Hepatocyte (in vitro differentiated cells): ENCODE results near the gene GFY. TPM values are rescaled to one million over a fixed set of nuclear protein-coding genes. Genes with fewer than 3 reads are reported as not detected.

Experiments used
- DNase-seq: peaks from one replicate; pipeline ENCODE4 v3.0.0-alpha.2; 2016; ENCODE audit warnings: low spot score
- H2AFZ ChIP-seq: fragments of 200-600 bp; sonication (generic); 2 replicates; pipeline ENCODE4 v1.6.0; 2016; ENCODE audit warnings: antibody characterized with exemption, mild to moderate bottlenecking
- H3K27ac ChIP-seq: fragments of 200-600 bp; sonication (generic); 2 replicates; pipeline ENCODE4 v1.5.1; 2016; ENCODE audit warnings: mild to moderate bottlenecking
- H3K27me3 ChIP-seq: fragments of 200-600 bp; sonication (generic); 2 replicates; pipeline ENCODE4 v1.6.1; 2016
- H3K36me3 ChIP-seq: fragments of 200-600 bp; sonication (generic); replicated peaks from 2 replicates; pipeline ENCODE4 v1.5.1; 2016; ENCODE audit warnings: low read depth; ENCODE audit not compliant: insufficient read depth
- H3K4me1 ChIP-seq: fragments of 200-600 bp; sonication (generic); 2 replicates; pipeline ENCODE4 v1.5.1; 2016; ENCODE audit warnings: mild to moderate bottlenecking, moderate library complexity; ENCODE audit not compliant: insufficient read depth
- H3K4me2 ChIP-seq: fragments of 200-600 bp; sonication (generic); 2 replicates; pipeline ENCODE4 v1.6.0; 2016
- H3K4me3 ChIP-seq: fragments of 200-600 bp; sonication (generic); 2 replicates; pipeline ENCODE4 v1.5.1; 2016; ENCODE audit warnings: mild to moderate bottlenecking
- H3K79me2 ChIP-seq: fragments of 200-600 bp; sonication (generic); 2 replicates; pipeline ENCODE4 v1.6.0; 2017; ENCODE audit warnings: mild to moderate bottlenecking
- H3K9me2 ChIP-seq: fragments of 200-600 bp; sonication (generic); replicated peaks from 2 replicates; pipeline ENCODE4 v1.6.0; 2017; ENCODE audit warnings: mild to moderate bottlenecking; ENCODE audit not compliant: insufficient read depth
- H3K9me3 ChIP-seq: fragments of 200-600 bp; sonication (generic); 2 replicates; pipeline ENCODE4 v1.5.1; 2016; ENCODE audit warnings: low read depth, mild to moderate bottlenecking
- H4K20me1 ChIP-seq: fragments of 200-600 bp; sonication (generic); 2 replicates; pipeline ENCODE4 v1.6.0; 2016; ENCODE audit warnings: mild to moderate bottlenecking; ENCODE audit not compliant: insufficient read depth, poor library complexity, severe bottlenecking
- CTCF ChIP-seq: fragments of 200-600 bp; sonication (generic); IDR thresholded peaks from 2 replicates; pipeline ENCODE4 v1.5.1; 2016; ENCODE audit warnings: antibody characterized with exemption, mild to moderate bottlenecking; ENCODE audit not compliant: poor library complexity
- EZH2 ChIP-seq: fragments of 200-600 bp; sonication (generic); IDR thresholded peaks from 2 replicates; pipeline ENCODE4 v1.6.1; 2016; ENCODE audit warnings: antibody characterized with exemption, mild to moderate bottlenecking, borderline replicate concordance
- EZH2phosphoT487 ChIP-seq: fragments of 200-600 bp; sonication (generic); IDR thresholded peaks from one replicate; pipeline ENCODE4 v1.6.1; 2018; ENCODE audit warnings: antibody characterized with exemption, mild to moderate bottlenecking, low read depth, moderate library complexity; ENCODE audit not compliant: unreplicated experiment, severe bottlenecking
- WGBS: methylation state at CpG from one replicate; pipeline ENCODE4 v1.1.6; 2016; ENCODE audit warnings: low lambda C conversion rate; ENCODE audit errors: missing lambda C conversion rate; 5-methylcytosine and 5-hydroxymethylcytosine counted together
- polyA plus RNA-seq: library from polyadenylated mRNA; unstranded; fragments of >200 nt; fragmentation: Nextera tagmentation; extraction: Ambion mirVana; gene quantifications from 2 replicates; pipeline ENCODE4 v1.2.1, GENCODE V29; 2016
- total RNA-seq: library from RNA; depleted of rRNA; stranded (reverse); fragments of >200 nt; gene quantifications from 2 replicates; pipeline ENCODE4 v1.2.3, GENCODE V29; 2014

GFY gene
- total and polyA plus RNA-seq, 2 experiments from 2014 or later = not detected

GRCh38 chr19:49453013-49453756, 28.0 kb downstream of the GFY start, which contains the start of gene ALDH16A1:
Gene ALDH16A1 (plus strand): TSS chr19:49453225. CDS start chr19:49453332, 107 bp downstream.
- WGBS = 1% methylated on average over 66 of the region's 66 CpGs
- Histone ChIP-seq H2AFZ (peak within 1 kb of the TSS; percentile 58), H3K4me1 (peaks cover 7% of the 10 kb centered on the region)

GRCh38 chr19:49453757-49454240, 28.6 kb downstream of the GFY start:
- 53% methylated on average over 10 of the region's 10 CpGs for WGBS
- H3K79me2 ChIP-seq = peaks cover 23% of the 10 kb centered on the region
- TF ChIP-seq EZH2 (no peak), EZH2phosphoT487 (no peak), CTCF (no peak)
- peak overlapping the region; percentile 62 for H3K4me3 ChIP-seq
- H3K27me3 ChIP-seq = no peaks in the 10 kb centered on the region
- DNase-seq = no peak
- H3K36me3 ChIP-seq = no peaks in the 10 kb centered on the region
- H2AFZ ChIP-seq = peak overlapping the region; percentile 47
- H3K4me1 ChIP-seq = peaks cover 7% of the 10 kb centered on the region
- H3K9me3 ChIP-seq = no peaks in the 10 kb centered on the region
- peak overlapping the region; percentile 99 for H3K27ac ChIP-seq
- no peaks in the 10 kb centered on the region for H3K9me2 ChIP-seq
- H4K20me1 ChIP-seq = no peaks in the 10 kb centered on the region
- H3K4me2 ChIP-seq = peak overlapping the region; percentile 90

More at GRCh38 chr19:49453013-49453756, 28.0 kb downstream of the GFY start, which contains the start of gene ALDH16A1:
- Histone ChIP-seq H3K9me2 (no peaks in the 10 kb centered on the region), H3K4me2 (peak within 1 kb of the TSS; percentile 90), H3K79me2 (peaks cover 23% of the 10 kb centered on the region), H3K9me3 (no peaks in the 10 kb centered on the region), H3K4me3 (peak within 1 kb of the TSS; percentile 62), H4K20me1 (no peaks in the 10 kb centered on the region), H3K36me3 (no peaks in the 10 kb centered on the region), H3K27me3 (no peaks in the 10 kb centered on the region), H3K27ac (peak within 1 kb of the TSS; percentile 99)
- no peak for TF ChIP-seq EZH2phosphoT487
- no peak for TF ChIP-seq CTCF
- no peak for TF ChIP-seq EZH2
- peak; percentile 100 for DNase-seq

- Histone ChIP-seq H3K9me3 (no peaks in the 10 kb centered on the region), H3K79me2 (peaks cover 16% of the 10 kb centered on the region), H3K4me1 (peaks cover 7% of the 10 kb centered on the region), H3K27ac (no peak overlapping the region), H4K20me1 (no peaks in the 10 kb centered on the region), H3K9me2 (no peaks in the 10 kb centered on the region), H3K4me3 (no peak overlapping the region), H3K36me3 (peaks cover 2% of the 10 kb centered on the region), H3K27me3 (no peaks in the 10 kb centered on the region), H3K4me2 (no peak overlapping the region), H2AFZ (no peak overlapping the region)
- DNase-seq = no peak
- WGBS = 91% methylated on average over 5 of the region's 5 CpGs
- no peak for TF ChIP-seq EZH2
Observed at GRCh38 chr19:49455773-49456172, 30.6 kb downstream of the GFY start.

- no peaks in the 10 kb centered on the region for H3K9me3 ChIP-seq
- no peaks in the 10 kb centered on the region for H3K9me2 ChIP-seq
- H2AFZ ChIP-seq = no peak overlapping the region
- DNase-seq = no peak
- TF ChIP-seq EZH2phosphoT487 (no peak), EZH2 (no peak), CTCF (no peak)
- H3K4me1 ChIP-seq = peaks cover 7% of the 10 kb centered on the region
- peaks cover 2% of the 10 kb centered on the region for H3K36me3 ChIP-seq
- H3K4me3 ChIP-seq = no peak overlapping the region
- H3K4me2 ChIP-seq = no peak overlapping the region
- no peak overlapping the region for H3K27ac ChIP-seq
- H3K79me2 ChIP-seq = peaks cover 11% of the 10 kb centered on the region
- no peaks in the 10 kb centered on the region for H4K20me1 ChIP-seq
- 95% methylated on average over 5 of the region's 5 CpGs for WGBS
- no peaks in the 10 kb centered on the region for H3K27me3 ChIP-seq
Observed at GRCh38 chr19:49456326-49456725, 31.1 kb downstream of the GFY start.
